HG02642 (cell line): Measurements from ENCODE around the gene RBM14.
"Not testable (repeated sequence)": the region's sequence is repeated elsewhere in the genome, so short reads cannot be mapped to it uniquely, and the experiment has no call there.

Source experiments
- ATAC-seq: cut with Tn5 transposase; IDR thresholded peaks from one replicate; pipeline ENCODE4 v1.9.1; 2021; ENCODE audit warnings: mild to moderate bottlenecking; ENCODE audit not compliant: unreplicated experiment, poor library complexity

Gene RBM14

GRCh38 chr11:66593650-66594049 is 22.8 kb upstream of the RBM14 start:
- ATAC-seq = no peak

DNA sequence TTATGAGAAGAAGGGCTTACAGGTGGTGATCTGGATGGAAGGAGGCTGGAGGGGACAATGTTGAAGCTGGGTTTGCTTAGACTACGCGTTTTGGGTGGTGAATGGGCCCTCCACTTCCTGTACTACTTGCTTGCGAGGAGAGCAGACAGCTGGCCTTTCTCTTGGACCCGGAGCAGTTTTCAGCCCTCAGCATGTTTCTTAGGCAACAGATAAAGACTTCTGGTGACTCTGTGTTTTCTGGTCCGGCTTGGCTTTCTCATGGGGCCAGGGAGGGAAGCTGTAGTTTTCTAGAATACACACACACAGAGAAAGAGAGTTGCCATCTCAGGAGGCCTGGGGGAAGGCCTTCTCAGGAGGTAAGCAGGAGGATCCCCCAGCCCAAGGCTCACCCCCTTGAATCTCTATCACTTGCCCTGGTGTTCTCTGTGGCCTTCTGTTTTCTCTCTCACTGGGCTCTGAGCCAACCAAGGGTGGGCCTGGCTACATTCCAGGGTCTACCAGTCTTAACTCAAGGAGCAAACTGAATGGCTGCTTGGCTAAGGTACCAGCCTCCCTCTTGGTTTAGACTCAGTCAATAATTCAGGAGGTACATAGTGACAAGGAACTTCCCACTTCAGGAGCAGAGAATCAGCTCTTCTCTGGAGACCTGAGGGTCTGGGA is 21.1 kb upstream of the RBM14 start:
- ATAC-seq = no peak

DNA sequence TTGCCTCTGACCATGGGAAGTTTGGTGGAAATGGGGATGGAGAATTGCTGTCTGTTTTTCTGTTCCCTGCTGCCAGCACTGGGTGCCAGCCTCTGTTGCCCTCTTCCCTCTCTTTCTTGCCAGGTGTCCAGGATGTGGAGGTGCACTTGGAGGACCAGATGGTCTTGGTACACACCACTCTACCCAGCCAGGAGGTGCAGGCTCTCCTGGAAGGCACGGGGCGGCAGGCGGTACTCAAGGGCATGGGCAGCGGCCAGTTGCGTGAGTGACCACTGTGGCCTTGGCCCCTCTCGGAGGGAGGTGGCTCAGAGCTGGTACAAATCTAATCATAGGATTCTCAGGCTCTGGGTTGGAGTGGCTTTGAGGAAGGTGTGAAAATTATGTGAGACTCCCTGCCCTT is 17.4 kb upstream of the RBM14 start:
- no peak for ATAC-seq

DNA sequence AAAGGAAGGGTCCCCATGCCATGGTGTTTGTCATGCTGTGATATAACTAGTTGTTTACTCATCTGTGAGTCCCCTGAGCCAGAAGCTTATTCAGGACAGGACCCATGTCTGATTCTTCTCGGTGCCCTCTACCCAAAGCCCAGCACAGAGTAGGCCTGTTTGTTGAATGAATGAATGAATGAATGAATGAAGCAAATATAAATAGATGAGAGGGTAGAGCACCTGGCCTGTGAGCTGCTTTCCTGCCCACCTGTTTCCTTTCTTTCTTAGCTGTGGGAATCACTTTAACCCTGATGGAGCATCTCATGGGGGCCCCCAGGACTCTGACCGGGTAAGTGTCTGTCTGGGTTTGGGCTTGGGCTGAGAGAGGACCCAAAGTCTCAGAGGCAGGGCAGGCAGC is 16.2 kb upstream of the RBM14 start:
- ATAC-seq = no peak

GRCh38 chr11:66600631-66601233 is 15.7 kb upstream of the RBM14 start:
- no peak for ATAC-seq

DNA sequence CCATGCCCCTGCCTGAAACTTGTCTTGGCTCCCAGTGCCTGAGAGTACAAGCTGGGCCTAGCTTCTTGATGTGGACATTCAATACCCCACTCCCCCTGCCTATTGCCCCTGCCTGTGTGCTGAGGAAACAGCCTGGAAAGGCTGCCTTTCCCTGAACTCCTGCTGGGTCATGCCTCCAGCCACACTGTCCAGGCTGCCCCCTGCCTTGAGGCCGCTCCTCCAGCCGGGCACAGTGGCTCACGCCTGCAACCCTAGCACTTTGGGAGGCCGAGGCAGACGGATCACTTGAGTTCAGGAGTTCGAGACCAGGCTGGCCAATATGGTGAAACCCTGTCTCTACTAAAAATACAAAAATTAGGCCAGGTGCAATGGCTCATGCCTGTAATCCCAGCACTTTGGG is 13.4 kb upstream of the RBM14 start:
- no peak for ATAC-seq

- no peak for ATAC-seq
These were observed 12.3 kb upstream of the RBM14 start for GRCh38 chr11:66604155-66604554.

GRCh38 chr11:66606608-66607007 is 9.8 kb upstream of the RBM14 start:
- not testable (repeated sequence) for ATAC-seq

DNA sequence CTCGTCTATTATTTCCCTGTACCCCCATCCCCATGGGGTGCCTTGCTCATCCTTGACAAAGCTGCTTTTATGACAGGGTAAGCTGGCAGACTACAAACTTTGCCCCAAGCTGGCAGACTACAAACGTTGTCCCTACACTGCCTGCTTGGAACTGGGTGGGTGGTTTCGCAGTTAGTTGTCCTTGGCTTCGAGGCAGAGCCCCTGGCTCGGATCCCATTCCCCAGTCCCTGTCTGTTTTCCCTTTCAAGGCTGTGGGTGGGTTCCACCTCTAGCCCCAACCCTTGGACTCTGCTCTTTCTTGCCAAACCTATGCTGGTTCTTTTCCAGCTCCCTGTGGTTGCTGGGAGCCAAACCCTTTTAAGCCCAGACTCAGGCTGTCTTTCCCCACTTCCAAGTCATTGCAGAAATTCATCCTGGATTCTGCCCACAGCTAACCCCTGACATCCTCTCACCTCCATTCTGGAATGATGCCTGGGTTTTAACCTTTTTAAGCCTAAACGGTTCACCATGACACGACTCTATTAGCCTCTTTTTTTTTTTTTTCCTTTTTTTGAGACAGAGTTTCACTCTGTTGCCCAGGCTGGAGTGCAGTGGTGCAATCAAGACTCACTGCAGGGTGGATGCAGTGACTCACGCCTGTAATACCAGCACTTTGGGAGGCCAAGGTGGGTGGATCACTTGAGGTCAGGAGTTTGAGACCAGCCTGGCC is 9.2 kb upstream of the RBM14 start:
- ATAC-seq = no peak

- no peak for ATAC-seq
These were observed 6.5 kb upstream of the RBM14 start for GRCh38 chr11:66609721-66610617.

DNA sequence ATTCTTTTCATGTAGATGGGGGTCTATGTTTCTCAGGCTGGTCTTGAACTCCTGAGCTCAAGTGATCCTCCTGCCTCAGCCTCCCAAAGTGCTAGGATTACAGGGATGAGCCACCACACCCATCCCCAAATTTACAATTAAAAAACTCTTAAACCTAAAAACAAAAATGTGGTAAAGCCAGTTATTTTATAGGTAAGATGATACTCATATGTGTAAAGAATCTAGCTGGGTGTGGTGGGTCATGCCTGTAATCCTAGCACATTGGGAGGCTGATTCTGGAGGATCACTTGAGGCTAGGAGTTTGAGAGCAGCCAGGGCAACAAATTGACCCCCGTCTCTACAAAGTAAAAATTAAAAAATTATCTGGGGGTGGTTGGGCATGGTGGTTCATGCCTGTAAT is 4.0 kb upstream of the RBM14 start:
- ATAC-seq = no peak

GRCh38 chr11:66614073-66614472 is 2.4 kb upstream of the RBM14 start:
- no peak for ATAC-seq

DNA sequence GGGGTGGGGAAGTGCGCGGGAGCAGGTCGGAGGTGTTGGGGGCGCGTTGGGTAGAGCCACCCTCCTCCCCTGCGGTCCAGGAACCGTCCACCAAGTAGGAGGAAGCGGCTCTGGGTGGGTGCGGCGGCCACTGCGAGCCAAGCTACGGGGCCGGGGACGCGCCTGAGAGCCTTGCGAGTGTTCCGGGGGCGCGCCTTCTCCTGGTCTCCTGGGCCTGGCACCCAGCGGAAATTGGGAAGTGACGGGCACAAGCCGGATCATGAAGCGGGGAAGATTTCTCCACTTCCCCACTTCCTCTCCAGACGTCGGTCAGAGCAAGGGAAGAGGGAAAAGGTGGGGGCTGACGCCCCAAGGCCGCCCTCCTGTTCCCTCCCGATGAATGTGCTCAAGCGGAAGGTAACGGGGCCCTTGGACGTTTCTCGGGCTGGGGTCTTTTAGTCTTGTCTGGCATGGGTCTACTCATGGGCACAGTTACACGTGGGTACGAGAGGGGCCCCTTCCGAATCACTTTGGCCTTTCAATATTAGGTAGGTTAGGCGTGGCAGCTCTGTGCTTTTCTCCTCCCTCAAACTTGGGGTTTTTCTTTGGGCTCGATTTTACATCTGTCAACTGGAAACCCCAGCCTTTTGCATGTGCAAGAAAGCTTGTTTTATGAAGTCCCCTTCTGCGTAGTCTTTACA is 865 bp downstream of the RBM14 start:
- no peak for ATAC-seq

DNA sequence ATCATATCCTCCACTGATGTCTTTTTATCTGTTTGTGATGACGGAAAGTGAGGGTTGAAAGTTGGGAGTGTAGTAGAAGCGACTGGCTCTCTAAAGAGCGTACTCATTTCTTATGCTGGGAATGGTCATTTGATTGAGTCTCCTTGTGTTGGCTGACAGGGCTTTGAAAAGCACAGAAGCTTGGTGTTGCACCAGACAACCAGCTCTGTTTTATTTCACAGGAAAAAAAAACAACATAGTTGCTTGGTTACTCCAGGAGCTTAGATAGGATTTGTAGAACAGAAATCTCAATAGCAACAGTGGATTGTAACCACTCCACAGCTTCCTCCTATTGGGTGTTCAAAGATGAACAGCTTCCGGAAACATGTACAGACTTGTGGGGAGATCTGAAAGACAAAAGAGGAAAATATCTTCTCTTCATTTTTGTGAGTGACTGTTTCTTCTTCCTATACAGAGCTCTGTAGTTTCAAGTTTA is 2.7 kb downstream of the RBM14 start:
- ATAC-seq = no peak

DNA sequence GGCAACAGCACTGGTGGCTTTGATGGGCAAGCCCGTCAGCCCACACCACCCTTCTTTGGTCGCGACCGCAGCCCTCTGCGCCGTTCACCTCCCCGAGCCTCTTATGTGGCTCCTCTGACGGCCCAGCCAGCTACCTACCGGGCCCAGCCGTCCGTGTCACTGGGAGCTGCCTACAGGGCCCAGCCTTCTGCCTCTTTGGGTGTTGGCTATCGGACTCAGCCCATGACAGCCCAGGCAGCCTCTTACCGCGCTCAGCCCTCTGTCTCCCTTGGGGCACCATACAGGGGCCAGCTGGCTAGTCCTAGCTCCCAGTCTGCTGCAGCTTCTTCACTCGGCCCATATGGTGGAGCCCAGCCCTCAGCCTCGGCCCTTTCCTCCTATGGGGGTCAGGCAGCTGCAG is 8.0 kb downstream of the RBM14 start:
- no peak for ATAC-seq

- ATAC-seq = no peak
These were observed 8.8 kb downstream of the RBM14 start for GRCh38 chr11:66625041-66625751.

DNA sequence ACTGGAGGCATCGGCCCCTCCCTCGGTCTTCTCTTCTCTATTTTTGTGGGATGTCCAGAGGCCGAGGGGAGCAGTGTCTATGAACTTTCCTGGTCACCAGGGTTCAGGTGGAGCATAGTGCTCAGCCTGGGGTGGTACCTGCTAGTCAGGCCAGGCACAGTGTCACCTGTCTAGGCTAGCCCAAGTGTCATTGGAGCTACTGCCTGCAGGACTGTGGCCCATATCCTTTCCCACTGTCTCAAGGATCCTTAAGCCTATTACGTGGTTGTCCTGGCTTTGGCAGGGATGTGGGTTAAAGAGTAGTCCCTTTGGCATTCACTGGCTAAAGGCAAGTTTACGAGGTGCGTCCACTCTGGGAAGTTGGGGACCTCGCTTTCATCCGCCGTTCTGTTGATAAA is 9.3 kb downstream of the RBM14 start:
- ATAC-seq = no peak

- ATAC-seq = no peak
These were observed 10.0 kb downstream of the RBM14 start for GRCh38 chr11:66626382-66626781.

GRCh38 chr11:66626926-66627325 is 10.5 kb downstream of the RBM14 start:
- no peak for ATAC-seq
